Astrocyte of the cerebellum (primary cell): ENCODE results near the gene ROS1.
"Not testable (repeated sequence)": the region's sequence is repeated elsewhere in the genome, so short reads cannot be mapped to it uniquely, and the experiment has no call there.

Experiments
- DNase-seq: peaks from one replicate; pipeline ENCODE4 v3.0.0-alpha.2; 2011; ENCODE audit warnings: low read depth
- H3K4me3 ChIP-seq: 2 replicates; pipeline ENCODE4 v1.5.1; 2011; ENCODE audit warnings: mild to moderate bottlenecking, low read depth, low read length, moderate library complexity
- CTCF ChIP-seq: IDR thresholded peaks from 2 replicates; pipeline ENCODE4 v1.5.1; 2012; ENCODE audit warnings: low read length, low read depth, moderate library complexity, mild to moderate bottlenecking; ENCODE audit errors: missing control alignments
- in situ Hi-C: cut with HindIII; loops from 2 replicates; pipeline ENCODE4 v1.10.0; 2017; ENCODE audit warnings: low sequenced_read_pairs

Gene ROS1

DNA sequence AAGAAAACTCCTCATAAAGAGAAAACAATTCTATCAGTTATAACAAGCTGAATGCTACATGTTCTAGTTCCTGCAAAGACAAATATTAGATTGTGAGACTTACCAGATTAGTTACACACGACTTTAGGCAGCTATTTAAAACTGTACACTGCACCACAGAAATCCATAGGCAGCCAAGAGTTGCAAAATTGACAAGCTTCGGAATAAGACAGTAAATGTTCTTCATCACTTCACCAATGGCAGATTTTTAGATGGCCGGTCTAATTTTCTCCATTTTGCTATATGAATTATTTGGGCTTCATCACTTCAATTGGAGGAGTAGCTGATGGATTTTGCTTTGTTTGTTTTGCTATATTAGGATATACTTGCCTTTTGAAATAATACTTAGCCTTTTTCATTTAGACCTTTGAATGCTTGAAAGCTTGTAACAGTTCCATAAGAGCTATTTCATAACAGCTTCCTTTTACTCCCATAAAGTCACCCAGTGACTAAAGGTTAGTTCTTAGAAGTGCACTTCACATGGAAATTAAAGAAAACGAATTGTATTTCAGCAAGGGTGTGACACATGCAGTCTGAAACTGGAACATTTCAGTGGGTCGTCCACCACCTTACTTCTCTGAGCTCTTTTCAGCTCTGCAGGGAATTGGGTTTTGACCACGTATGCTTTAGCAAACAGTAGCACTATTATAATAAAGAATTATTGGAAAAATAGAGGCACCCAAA lies at the start of gene ROS1:
Gene ROS1 (minus strand): TSS at position 512 of the 723 bp plus-strand sequence. CDS start 286 bp downstream, at position 226.
- DNase-seq, result no peak
- no peak within 1 kb of the TSS for H3K4me3 ChIP-seq
- in situ Hi-C loops, result no loop called here
- no peak for TF ChIP-seq CTCF

DNA sequence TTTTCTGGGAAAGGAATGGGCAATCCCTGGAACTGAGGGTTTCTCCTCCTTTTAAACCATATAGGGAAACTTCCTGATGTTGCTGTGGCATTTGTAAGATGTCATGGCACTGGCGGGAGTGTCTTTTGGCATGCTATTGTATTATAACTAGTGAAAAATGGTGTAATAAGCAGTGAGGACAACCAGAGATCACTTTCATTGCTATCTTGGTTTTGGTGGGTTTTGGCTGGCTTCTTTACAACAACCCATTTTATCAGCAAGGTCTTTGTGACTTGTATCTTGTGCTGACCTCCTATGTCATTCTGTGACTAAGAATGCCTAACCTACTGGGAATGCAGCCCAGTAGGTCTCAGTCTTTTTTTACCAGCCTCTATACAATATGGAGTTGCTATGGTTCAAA lies 47.7 kb upstream of the ROS1 start:
- in situ Hi-C loops, result no loop called here
- DNase-seq, result no peak
- H3K4me3 ChIP-seq, result no peak overlapping the region
- TF ChIP-seq CTCF, result no peak

DNA sequence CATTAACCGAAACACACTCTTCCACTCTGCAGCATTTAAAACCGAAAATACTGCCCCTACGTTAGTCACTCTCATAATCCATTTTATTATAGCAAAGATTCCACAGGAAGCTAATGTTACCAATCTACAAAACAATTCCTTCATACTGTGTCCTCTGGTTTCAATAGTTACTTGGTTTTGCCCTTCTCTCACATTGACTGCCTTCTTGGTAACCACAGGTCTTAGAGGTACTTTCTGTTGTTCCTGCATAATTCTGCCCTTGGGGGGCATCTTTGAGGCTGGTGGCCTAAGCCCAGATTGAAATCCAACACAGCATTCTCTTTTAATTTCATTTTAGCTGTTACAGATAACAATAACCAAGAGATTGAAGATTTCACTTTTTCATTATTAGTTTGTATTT lies 46.9 kb upstream of the ROS1 start:
- TF ChIP-seq CTCF, result no peak
- in situ Hi-C loops, result no loop called here
- DNase-seq, result no peak
- H3K4me3 ChIP-seq, result no peak overlapping the region

- no peak for TF ChIP-seq CTCF
- H3K4me3 ChIP-seq, result no peak overlapping the region
- in situ Hi-C loops, result loop anchor here (10.0 kb wide), 1 partner anchor 75 kb away; no protein-coding TSS in a partner anchor
- no peak for DNase-seq
These were observed 44.0 kb upstream of the ROS1 start for GRCh38 chr6:117469791-117470190.

- in situ Hi-C loops, result loop anchor here (10.0 kb wide), 1 partner anchor 75 kb away; no protein-coding TSS in a partner anchor
- DNase-seq, result no peak
These were observed 43.6 kb upstream of the ROS1 start for GRCh38 chr6:117469356-117469755.

GRCh38 chr6:117468527-117468926 lies 42.8 kb upstream of the ROS1 start:
- DNase-seq, H3K4me3 ChIP-seq: not testable (repeated sequence)
- in situ Hi-C loops, result loop anchor here (10.0 kb wide), 1 partner anchor 76 kb away; no protein-coding TSS in a partner anchor

More at GRCh38 chr6:117469356-117469755, 43.6 kb upstream of the ROS1 start:
- no peak overlapping the region for H3K4me3 ChIP-seq
- TF ChIP-seq CTCF, result no peak

DNA sequence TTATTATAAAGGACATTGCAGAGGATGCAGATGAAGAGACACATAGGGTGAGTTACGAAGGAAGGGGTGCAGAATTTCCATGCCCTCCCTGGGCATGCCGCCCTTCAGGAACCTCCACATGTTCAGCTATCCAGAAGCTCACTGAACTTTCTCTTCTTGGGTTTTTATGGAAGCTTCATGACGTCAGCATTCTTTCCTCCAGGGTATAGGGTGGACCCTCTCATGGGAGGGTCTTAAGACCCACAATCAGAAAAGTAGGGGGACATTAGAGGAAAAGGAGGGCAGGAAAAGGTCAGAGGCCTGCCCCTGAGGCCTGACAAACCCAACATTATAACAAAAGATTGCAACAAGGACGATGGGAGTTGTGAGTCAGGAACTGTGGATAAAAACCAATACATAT lies 42.1 kb upstream of the ROS1 start:
- in situ Hi-C loops, result loop anchor here (10.0 kb wide), 1 partner anchor 77 kb away; no protein-coding TSS in a partner anchor
- H3K4me3 ChIP-seq, result no peak overlapping the region
- no peak for TF ChIP-seq CTCF
- no peak for DNase-seq
